ENCODE data around the gene LAMA5.

The LAMA5 gene

GRCh38 chr20:62281161-62281933, 85.8 kb downstream of the LAMA5 start:
- TF ChIP-seq, protein P1, sequence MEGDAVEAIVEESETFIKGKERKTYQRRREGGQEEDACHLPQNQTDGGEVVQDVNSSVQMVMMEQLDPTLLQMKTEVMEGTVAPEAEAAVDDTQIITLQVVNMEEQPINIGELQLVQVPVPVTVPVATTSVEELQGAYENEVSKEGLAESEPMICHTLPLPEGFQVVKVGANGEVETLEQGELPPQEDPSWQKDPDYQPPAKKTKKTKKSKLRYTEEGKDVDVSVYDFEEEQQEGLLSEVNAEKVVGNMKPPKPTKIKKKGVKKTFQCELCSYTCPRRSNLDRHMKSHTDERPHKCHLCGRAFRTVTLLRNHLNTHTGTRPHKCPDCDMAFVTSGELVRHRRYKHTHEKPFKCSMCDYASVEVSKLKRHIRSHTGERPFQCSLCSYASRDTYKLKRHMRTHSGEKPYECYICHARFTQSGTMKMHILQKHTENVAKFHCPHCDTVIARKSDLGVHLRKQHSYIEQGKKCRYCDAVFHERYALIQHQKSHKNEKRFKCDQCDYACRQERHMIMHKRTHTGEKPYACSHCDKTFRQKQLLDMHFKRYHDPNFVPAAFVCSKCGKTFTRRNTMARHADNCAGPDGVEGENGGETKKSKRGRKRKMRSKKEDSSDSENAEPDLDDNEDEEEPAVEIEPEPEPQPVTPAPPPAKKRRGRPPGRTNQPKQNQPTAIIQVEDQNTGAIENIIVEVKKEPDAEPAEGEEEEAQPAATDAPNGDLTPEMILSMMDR (IDR thresholded peaks at IDR 0.05; ENCODE audit: low read depth, low read length), result no peak
- no peak overlapping the region for H3K4me3 ChIP-seq (replicated peaks in 1 of 2; ENCODE audit: low read depth in 2 of 2, low read length in 2 of 2)
- DNase-seq (ENCODE audit: low read depth in 2 of 2), result no peak

GRCh38 chr20:62280303-62280702, 86.8 kb downstream of the LAMA5 start:
- no peak overlapping the region for H3K4me3 ChIP-seq (replicated peaks in 1 of 2; ENCODE audit: low read depth in 2 of 2, low read length in 2 of 2)
- no peak for DNase-seq (ENCODE audit: low read depth in 2 of 2)
- TF ChIP-seq, protein P1 (IDR thresholded peaks at IDR 0.05; ENCODE audit: low read depth, low read length), result no peak

DNA sequence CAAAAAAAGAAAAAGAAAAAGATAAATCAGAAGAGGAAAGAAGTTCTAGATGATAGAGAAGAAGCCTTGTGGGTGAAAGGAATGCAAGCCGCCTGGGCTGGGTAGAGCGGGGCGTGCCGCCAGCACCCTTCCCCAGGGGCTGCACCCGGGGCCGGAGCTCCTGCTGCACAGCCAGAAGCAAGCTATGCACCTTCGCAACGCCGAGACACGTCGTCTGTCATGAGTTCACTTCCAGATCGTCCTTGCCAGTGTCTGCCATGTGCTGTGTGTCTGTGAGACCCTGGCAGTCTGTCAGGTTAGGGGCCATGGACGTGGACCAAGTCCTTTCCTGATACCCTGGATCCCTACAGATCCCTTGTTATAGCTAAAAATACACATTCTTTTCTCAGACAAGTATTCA, 89.9 kb downstream of the LAMA5 start:
- H3K4me3 ChIP-seq (replicated peaks in 1 of 2; ENCODE audit: low read depth in 2 of 2, low read length in 2 of 2), result no peak overlapping the region
- DNase-seq (ENCODE audit: low read depth in 2 of 2), result no peak
- TF ChIP-seq, protein P1 (IDR thresholded peaks at IDR 0.05; ENCODE audit: low read depth, low read length), result no peak

GRCh38 chr20:62276439-62276838, 90.7 kb downstream of the LAMA5 start:
- TF ChIP-seq, protein P1 (IDR thresholded peaks at IDR 0.05; ENCODE audit: low read depth, low read length), result no peak
- no peak for DNase-seq (ENCODE audit: low read depth in 2 of 2)
- no peak overlapping the region for H3K4me3 ChIP-seq (replicated peaks in 1 of 2; ENCODE audit: low read depth in 2 of 2, low read length in 2 of 2)

DNA sequence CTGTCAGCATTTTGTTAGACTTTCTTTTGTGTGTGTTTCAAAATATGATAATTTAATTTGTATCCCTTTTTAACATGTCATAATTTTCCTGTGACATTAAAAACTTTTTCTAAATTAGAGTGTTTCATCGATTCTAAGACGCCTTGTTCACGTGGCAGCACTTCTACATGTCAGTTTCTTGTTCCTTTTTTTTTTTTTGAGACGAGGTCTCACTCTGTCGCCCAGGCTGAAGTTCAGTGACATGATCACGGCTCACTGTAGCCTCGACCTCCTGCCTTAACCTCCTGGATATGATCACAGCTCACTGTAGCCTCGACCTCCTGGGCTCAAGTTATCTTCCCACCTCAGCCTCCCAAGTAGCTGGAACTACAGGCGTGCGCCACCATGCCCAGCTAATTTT, 91.9 kb downstream of the LAMA5 start:
- TF ChIP-seq, protein P1 (IDR thresholded peaks at IDR 0.05; ENCODE audit: low read depth, low read length), result no peak
- H3K4me3 ChIP-seq (replicated peaks in 1 of 2; ENCODE audit: low read depth in 2 of 2, low read length in 2 of 2), result no peak overlapping the region
- no peak for DNase-seq (ENCODE audit: low read depth in 2 of 2)

DNA sequence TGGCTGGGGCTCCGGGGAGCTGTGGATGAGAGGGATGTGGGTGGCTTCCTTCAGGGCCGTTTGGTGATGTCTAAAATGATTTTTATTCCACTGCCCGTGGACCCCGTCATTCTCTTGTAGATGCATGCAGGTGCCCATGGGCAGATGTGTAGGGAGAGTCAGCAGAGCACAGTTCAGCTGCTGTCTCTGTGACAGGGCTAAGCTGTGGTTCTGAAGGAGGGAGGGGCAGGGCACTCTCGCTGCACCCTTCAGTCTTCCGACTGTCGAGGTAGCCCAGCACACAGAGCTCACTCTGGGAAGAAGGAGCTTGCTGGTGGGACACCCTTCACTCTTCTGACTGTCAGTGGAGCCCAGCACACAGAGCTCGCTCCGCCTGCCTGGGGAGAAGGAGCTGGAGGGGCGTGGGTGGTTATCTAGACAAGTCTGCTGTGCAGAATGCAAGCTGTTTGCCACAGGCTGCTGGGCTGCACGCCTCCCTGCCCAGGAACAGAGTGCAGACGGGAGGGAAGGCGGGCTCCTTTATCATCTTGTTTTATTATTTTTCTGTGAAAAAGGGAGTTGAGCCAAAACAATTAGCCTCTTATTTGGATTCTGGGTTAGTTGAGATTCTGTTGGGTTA, 92.7 kb downstream of the LAMA5 start:
- H3K4me3 ChIP-seq (replicated peaks in 1 of 2; ENCODE audit: low read depth in 2 of 2, low read length in 2 of 2), result no peak overlapping the region
- DNase-seq (ENCODE audit: low read depth in 2 of 2), result peak in 1 of 2 donors; percentile 36
- TF ChIP-seq, protein P1 (IDR thresholded peaks at IDR 0.05; ENCODE audit: low read depth, low read length), result no peak

All from cardiac fibroblast (primary cell).